D721Med (cell line): ENCODE data around the gene HDAC4.

ENCODE experiments used
- DNase-seq: peaks from one replicate; pipeline ENCODE4 v3.0.0; 2011; ENCODE audit warnings: low spot score; ENCODE audit not compliant: insufficient read length
- FAIRE-seq: peaks from 2 replicates; lab custom pipeline; 2011; peaks lifted over from hg19 to GRCh38; lab: Jason Lieb, UNC
- CTCF ChIP-seq: IDR thresholded peaks from 2 replicates; pipeline ENCODE4 v1.5.1; 2012; ENCODE audit warnings: mild to moderate bottlenecking, control low read depth; ENCODE audit not compliant: insufficient read depth; ENCODE audit errors: missing control alignments

Gene HDAC4

DNA sequence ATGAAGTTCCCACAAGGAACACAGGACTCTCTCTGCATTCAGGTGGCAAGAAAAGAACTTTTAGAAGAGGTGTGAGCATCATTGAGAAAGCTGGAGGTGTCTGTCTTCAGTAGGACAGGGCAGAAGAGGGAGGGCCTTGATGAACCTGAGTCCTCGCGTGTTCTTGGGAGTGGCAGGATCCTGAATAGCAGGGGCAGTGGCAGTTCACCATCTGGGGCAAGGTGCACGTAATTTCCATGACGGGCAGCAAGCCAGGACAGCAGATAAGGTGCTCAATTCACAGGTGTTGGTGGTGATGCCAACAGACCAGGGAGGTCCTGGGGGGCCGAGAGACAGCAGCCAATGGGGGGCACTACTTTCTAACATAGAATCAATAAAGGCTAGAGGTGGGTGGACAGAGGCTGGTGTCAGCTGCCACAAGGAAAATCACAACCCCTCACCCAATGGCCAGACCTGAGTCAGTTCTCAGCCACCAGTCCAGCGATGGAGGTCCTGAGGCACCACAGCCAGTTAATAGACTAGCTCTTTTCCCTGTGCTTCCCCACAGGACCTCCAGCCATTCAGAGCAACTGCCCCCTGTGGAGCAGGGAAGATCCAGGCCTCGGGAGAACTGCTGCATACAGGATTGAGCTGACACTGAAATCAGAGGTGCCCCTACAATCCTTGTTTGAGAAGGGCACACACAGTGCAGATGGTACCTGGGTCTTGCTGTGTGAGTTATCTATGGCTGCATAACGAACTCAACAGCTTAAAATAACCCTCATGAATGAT, 10.9 kb upstream of the HDAC4 start:
- no peak for TF ChIP-seq CTCF
- FAIRE-seq (no peak), DNase-seq (no peak)

- FAIRE-seq (no peak), DNase-seq (no peak)
- no peak for TF ChIP-seq CTCF
Measured at GRCh38 chr2:239411117-239411516, 10.3 kb upstream of the HDAC4 start.

DNA sequence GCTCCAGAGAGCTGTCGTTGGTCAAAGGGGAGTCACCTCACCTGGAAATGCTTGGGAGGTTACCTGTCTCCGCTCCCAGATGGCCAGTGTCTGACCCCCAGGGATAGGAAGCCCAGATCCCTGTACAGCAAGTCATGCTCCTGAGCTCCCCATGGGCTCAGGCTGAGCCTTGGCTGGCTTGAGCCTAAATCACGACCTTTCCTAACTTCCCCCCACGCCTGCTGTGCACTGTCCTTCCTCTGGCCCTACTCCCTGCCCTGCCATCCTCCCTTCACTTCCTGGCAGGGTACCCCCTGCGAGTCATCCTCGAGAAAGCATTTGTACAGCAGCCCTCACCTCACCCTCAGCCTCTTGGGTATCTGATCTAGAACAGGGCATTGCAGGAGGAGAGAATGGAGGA, 9.2 kb upstream of the HDAC4 start:
- no peak for TF ChIP-seq CTCF
- FAIRE-seq (no peak), DNase-seq (no peak)

DNA sequence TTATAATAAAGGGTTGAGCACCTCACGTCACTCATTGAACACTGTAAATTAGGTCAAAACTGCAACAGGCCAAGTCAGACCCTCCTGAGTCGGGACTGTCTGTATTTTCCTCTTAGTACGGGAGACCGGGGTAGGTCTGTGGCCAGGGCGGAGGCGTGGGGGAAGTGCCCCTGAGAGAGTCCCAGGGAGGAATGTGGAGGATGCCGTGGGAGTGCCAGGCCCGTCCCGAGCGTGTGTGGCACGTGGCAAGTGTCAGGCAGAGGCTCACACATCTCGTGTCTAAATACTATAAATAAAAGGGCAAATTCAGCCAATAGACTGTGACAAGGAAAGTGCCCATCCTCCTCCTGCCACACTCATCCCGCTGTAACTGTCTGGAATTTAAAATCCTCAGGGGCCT, 6.3 kb upstream of the HDAC4 start:
- no peak for TF ChIP-seq CTCF
- DNase-seq (no peak), FAIRE-seq (no peak)

DNA sequence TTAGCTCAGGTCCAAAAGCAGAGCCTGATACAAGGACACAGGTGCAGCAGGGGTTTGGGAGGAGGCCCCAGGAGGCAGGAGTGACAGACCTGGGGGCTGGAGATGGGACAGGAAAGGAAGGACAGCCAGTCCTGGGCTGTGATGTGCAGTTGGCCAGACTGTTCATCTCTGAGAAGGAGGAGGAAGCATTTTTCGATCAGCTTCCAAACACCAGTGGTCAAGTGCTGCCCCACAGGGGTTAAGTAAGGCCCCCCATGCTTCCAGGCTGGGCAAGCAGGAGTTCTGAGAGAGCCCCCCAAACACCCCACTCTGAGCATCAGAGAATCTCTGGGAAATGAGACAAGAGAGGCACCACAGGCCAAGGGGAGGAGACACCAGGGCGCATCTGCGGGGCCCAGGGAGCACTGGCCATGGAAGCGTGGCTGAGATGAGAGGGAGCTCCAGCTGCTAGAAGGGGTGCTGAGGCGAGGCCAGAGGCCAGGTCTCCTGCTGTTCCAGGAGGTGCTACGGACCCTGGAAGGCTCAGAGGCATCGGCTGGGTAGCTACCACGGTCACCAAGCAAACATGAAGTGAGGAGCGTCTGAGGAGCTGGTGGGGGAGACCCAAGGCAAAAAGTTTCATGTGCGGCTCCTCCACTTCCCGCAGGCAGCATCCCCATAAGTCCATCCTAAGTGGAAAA, 5.6 kb upstream of the HDAC4 start:
- no peak for DNase-seq

GRCh38 chr2:239405071-239405470, 4.3 kb upstream of the HDAC4 start:
- no peak for FAIRE-seq
- TF ChIP-seq CTCF = no peak
- no peak for DNase-seq

More for the DNA sequence above, 5.6 kb upstream of the HDAC4 start:
- TF ChIP-seq CTCF = no peak
- FAIRE-seq = no peak

DNA sequence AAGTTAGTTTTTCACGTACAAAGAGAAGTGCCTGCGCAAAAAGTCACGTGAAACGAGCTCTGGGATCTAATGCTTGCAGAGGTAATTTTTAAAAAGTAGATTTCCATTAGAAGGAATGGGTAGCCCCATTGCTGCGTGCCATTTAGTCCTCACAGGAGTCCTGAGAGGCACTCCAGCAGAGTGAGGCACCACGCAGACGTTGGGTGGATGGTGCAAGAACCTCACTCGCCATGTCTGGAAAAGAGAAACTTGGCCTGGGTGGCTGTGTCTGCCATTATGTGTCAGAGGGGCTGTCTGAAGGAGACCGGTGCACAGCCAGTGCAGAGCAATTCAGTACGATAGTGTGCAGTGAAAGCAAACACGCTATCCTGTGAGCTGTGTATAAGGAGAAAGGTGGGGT, 1.8 kb upstream of the HDAC4 start:
- DNase-seq (no peak), FAIRE-seq (no peak)
- TF ChIP-seq CTCF = no peak
